ENCODE results near the gene IQCH. TPM values are rescaled to one million over a fixed set of nuclear protein-coding genes. Genes with fewer than 3 reads are reported as not detected.

The IQCH gene
- total RNA-seq, 1 donor from 2014 or later: 2.0 TPM

DNA sequence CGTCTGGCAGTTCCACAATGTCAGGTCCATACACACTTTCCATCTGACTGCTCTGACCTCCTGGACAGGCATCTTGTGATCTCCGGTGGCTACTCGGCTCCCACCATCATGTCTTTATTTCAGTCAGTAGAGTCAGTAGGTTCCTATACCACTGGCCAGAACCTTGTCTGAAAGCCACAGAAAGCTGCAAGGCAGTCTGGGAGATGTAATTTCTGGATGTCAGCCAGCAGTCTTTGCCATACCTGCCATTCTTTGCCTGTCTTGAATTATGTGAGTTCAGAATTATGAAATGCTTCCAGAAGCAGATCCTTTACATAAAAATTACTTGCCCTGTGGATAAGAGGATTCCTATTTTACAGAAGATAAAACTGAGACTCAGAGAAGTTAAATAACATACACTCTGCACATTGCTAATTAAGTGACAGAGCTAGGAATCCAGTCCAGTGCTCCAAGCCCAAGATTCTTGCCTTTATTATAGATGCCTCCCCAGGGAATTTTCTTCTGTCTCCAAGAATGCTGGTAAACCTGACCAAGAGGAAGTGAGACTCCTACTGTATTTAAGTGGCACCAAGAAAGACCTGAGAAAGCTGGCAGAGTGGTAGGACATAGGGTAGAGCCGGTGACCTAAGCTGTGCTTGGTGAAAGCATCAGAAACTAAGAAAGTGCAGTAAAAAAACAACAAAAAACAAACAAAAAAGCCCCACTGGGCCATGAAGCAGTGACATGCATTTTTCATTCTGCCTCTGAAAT lies 75.6 kb downstream of the IQCH start:
- Mint-ChIP-seq H3K27ac (no peak overlapping the region), H3K4me3 (no peak overlapping the region), H3K36me3 (no peaks in the 10 kb centered on the region), H3K9me3 (peaks cover 5% of the 10 kb centered on the region), H3K4me1 (ENCODE audit: unreplicated experiment) (no peaks in the 10 kb centered on the region), H3K27me3 (peaks cover 5% of the 10 kb centered on the region)
- DNase-seq (ENCODE audit: extremely low spot score, unreplicated experiment): no peak
- TF ChIP-seq, protein P1, sequence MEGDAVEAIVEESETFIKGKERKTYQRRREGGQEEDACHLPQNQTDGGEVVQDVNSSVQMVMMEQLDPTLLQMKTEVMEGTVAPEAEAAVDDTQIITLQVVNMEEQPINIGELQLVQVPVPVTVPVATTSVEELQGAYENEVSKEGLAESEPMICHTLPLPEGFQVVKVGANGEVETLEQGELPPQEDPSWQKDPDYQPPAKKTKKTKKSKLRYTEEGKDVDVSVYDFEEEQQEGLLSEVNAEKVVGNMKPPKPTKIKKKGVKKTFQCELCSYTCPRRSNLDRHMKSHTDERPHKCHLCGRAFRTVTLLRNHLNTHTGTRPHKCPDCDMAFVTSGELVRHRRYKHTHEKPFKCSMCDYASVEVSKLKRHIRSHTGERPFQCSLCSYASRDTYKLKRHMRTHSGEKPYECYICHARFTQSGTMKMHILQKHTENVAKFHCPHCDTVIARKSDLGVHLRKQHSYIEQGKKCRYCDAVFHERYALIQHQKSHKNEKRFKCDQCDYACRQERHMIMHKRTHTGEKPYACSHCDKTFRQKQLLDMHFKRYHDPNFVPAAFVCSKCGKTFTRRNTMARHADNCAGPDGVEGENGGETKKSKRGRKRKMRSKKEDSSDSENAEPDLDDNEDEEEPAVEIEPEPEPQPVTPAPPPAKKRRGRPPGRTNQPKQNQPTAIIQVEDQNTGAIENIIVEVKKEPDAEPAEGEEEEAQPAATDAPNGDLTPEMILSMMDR (conservative IDR thresholded peaks at IDR 0.05): no peak

DNA sequence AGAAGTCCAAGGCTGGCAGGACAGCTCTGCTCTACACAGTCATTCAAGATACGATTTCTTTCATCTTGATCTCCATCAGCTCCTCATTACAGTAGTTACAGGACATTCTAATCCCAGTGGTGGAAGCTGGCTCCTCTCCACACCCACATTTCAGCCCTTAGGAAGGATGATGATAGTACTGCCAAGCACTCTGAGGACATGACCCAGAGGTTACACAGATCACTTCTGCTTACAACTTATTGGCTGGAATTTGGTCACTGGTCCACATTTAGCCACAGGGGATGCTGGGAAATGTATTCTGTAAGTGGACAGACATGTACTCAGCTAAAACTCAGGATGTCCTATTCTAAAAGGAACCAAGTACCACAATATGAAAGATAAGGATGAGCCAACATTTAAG lies 77.1 kb downstream of the IQCH start:
- Mint-ChIP-seq H3K27me3 (peaks cover 5% of the 10 kb centered on the region), H3K27ac (no peak overlapping the region), H3K36me3 (no peaks in the 10 kb centered on the region), H3K9me3 (peaks cover 5% of the 10 kb centered on the region), H3K4me3 (no peak overlapping the region), H3K4me1 (ENCODE audit: unreplicated experiment) (no peaks in the 10 kb centered on the region)
- DNase-seq (ENCODE audit: extremely low spot score, unreplicated experiment): no peak
- TF ChIP-seq, protein P1 (conservative IDR thresholded peaks at IDR 0.05): no peak

- DNase-seq (ENCODE audit: extremely low spot score, unreplicated experiment): no peak
- no peaks in the 10 kb centered on the region for H3K36me3 Mint-ChIP-seq
- H3K27ac Mint-ChIP-seq: peak overlapping the region; percentile 6
- no peaks in the 10 kb centered on the region for H3K9me3 Mint-ChIP-seq
- no peaks in the 10 kb centered on the region for H3K4me1 Mint-ChIP-seq (ENCODE audit: unreplicated experiment)
- TF ChIP-seq, protein P1 (conservative IDR thresholded peaks at IDR 0.05): no peak
- H3K27me3 Mint-ChIP-seq: peaks cover 5% of the 10 kb centered on the region
- H3K4me3 Mint-ChIP-seq: no peak overlapping the region
These were observed 80.4 kb downstream of the IQCH start for GRCh38 chr15:67335026-67335425.

GRCh38 chr15:67335534-67336222 lies 81.1 kb downstream of the IQCH start:
- Mint-ChIP-seq H3K9me3 (no peaks in the 10 kb centered on the region), H3K27ac (peak overlapping the region; percentile 6), H3K36me3 (no peaks in the 10 kb centered on the region), H3K4me1 (ENCODE audit: unreplicated experiment) (no peaks in the 10 kb centered on the region), H3K27me3 (peaks cover 5% of the 10 kb centered on the region), H3K4me3 (no peak overlapping the region)
- DNase-seq (ENCODE audit: extremely low spot score, unreplicated experiment): no peak
- TF ChIP-seq, protein P1 (conservative IDR thresholded peaks at IDR 0.05): no peak

DNA sequence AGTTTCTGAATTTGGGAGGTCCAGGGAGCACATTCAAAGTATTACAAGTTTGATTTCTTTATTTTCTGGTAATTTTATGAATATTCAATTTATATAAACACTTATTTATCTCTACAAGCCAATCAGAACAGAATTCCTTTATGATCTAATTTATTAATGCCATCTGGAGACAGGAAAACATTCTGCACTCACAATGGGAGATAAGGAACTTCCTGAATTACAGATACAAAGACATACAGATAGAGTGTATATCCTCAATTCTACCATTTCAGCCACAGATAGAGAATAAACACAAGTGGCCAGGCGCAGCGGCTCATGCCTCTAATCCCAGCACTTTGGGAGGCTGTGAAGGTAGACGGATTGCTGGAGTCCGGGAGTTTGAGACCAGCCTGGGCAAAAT lies 86.0 kb downstream of the IQCH start:
- no peak for DNase-seq (ENCODE audit: extremely low spot score, unreplicated experiment)
- Mint-ChIP-seq H3K4me1 (ENCODE audit: unreplicated experiment) (no peaks in the 10 kb centered on the region), H3K27ac (no peak overlapping the region), H3K36me3 (peaks cover 8% of the 10 kb centered on the region), H3K27me3 (no peaks in the 10 kb centered on the region), H3K4me3 (no peak overlapping the region), H3K9me3 (peaks cover 5% of the 10 kb centered on the region)
- TF ChIP-seq, protein P1 (conservative IDR thresholded peaks at IDR 0.05): no peak
